CD14-positive monocyte (primary cell): ENCODE data around the gene SETBP1. TPM values are rescaled to one million over a fixed set of nuclear protein-coding genes. Genes with fewer than 3 reads are reported as not detected.

Source experiments
- DNase-seq, 3 donors: peaks; one replicate each; pipeline ENCODE4 v3.0.0-alpha.2; 2011 to 2022
- H2AFZ ChIP-seq: 2 replicates; pipeline ENCODE4 v1.6.0; 2012; ENCODE audit warnings: mild to moderate bottlenecking, low read depth, low read length, inconsistent platforms; ENCODE audit not compliant: insufficient read depth, poor library complexity, severe bottlenecking
- H3K27ac ChIP-seq, 2 donors: 1 replicate in 1 of 2; 2 replicates in 1 of 2; pipeline ENCODE4 v1.5.1; 2012 to 2013; ENCODE audit warnings: low read length in 2 of 2, control low read depth in 1 of 2, inconsistent platforms in 1 of 2, low read depth in 1 of 2, mild to moderate bottlenecking in 1 of 2
- H3K27me3 ChIP-seq, 2 donors: one replicate each; pipeline versions ENCODE4 v1.6.0 to v1.6.1; 2011 to 2013; ENCODE audit warnings: low read length in 2 of 2; ENCODE audit not compliant: control insufficient read depth in 2 of 2, insufficient read depth in 2 of 2
- H3K36me3 ChIP-seq, 2 donors: replicated peaks in 1 of 2; 1 replicate in 1 of 2; 2 replicates in 1 of 2; pipeline versions ENCODE4 v1.5.1 to v1.6.1; 2012 to 2013; ENCODE audit warnings: low read length in 2 of 2, control low read depth in 1 of 2, inconsistent platforms in 1 of 2, mild to moderate bottlenecking in 1 of 2; ENCODE audit not compliant: insufficient read depth in 2 of 2, control insufficient read depth in 1 of 2
- H3K4me1 ChIP-seq, 2 donors: 1 replicate in 1 of 2; 2 replicates in 1 of 2; pipeline versions ENCODE4 v1.5.1 to v1.6.1; 2012 to 2013; ENCODE audit warnings: low read length in 2 of 2, control low read depth in 1 of 2, inconsistent platforms in 1 of 2, mild to moderate bottlenecking in 1 of 2, moderate library complexity in 1 of 2; ENCODE audit not compliant: insufficient read depth in 2 of 2, control insufficient read depth in 1 of 2
- H3K4me2 ChIP-seq: replicated peaks from 2 replicates; pipeline ENCODE3; 2012; ENCODE audit warnings: low read length, moderate library complexity, mild to moderate bottlenecking; ENCODE audit not compliant: poor library complexity, severe bottlenecking; ENCODE audit errors: extremely low read depth
- H3K4me3 ChIP-seq, 3 experiments: fragments of 200-600 bp in 1 of 3; sonication (generic) in 1 of 3; replicated peaks in 1 of 3; 1 replicate in 2 of 3; 2 replicates in 1 of 3; pipeline ENCODE4 v1.5.1; 2011 to 2013; ENCODE audit warnings: low read length in 3 of 3, mild to moderate bottlenecking in 3 of 3, control low read depth in 2 of 3, low read depth in 2 of 3, inconsistent platforms in 1 of 3, moderate library complexity in 1 of 3
- H3K79me2 ChIP-seq: 2 replicates; pipeline ENCODE4 v1.6.0; 2012; ENCODE audit warnings: mild to moderate bottlenecking, control low read depth, inconsistent platforms, low read length, moderate library complexity; ENCODE audit not compliant: insufficient read depth
- H3K9ac ChIP-seq: 2 replicates; pipeline ENCODE4 v1.6.0; 2017; ENCODE audit warnings: low read length, mild to moderate bottlenecking; ENCODE audit not compliant: insufficient read depth, poor library complexity, severe bottlenecking
- H3K9me3 ChIP-seq, 2 donors: replicated peaks in 1 of 2; 1 replicate in 1 of 2; 2 replicates in 1 of 2; pipeline versions ENCODE4 v1.5.1 to v1.6.1; 2012 to 2013; ENCODE audit warnings: low read length in 2 of 2, control low read depth in 1 of 2; ENCODE audit not compliant: control insufficient read depth in 1 of 2, insufficient read depth in 1 of 2
- H4K20me1 ChIP-seq: 2 replicates; pipeline ENCODE4 v1.6.0; 2012; ENCODE audit warnings: mild to moderate bottlenecking, low read length, control low read depth, moderate library complexity; ENCODE audit not compliant: insufficient read depth
- H3K27ac Mint-ChIP-seq, 7 donors: one replicate each; pipeline ENCODE4 v1.8.0; 2020; ENCODE audit warnings: mild to moderate bottlenecking in 7 of 7, mixed read lengths in 7 of 7, moderate library complexity in 6 of 7, inconsistent platforms in 2 of 7
- H3K27me3 Mint-ChIP-seq, 3 donors: one replicate each; pipeline ENCODE4 v1.8.0; 2021 to 2022; ENCODE audit warnings: low read depth in 3 of 3, mild to moderate bottlenecking in 3 of 3, mixed read lengths in 3 of 3, moderate library complexity in 3 of 3, inconsistent platforms in 1 of 3
- H3K36me3 Mint-ChIP-seq, 2 donors: one replicate each; pipeline ENCODE4 v1.8.0; 2020; ENCODE audit warnings: mixed read lengths in 2 of 2, inconsistent platforms in 1 of 2, mild to moderate bottlenecking in 1 of 2
- H3K4me1 Mint-ChIP-seq: one replicate; pipeline ENCODE4 v1.8.0; 2020; ENCODE audit warnings: mild to moderate bottlenecking, mixed read lengths
- H3K4me3 Mint-ChIP-seq, 2 donors: one replicate each; pipeline ENCODE4 v1.8.0; 2020; ENCODE audit warnings: mild to moderate bottlenecking in 2 of 2, mixed read lengths in 2 of 2, moderate library complexity in 1 of 2
- H3K9me3 Mint-ChIP-seq, 7 donors: one replicate each; pipeline ENCODE4 v1.8.0; 2020 to 2022; ENCODE audit warnings: mixed read lengths in 7 of 7, mild to moderate bottlenecking in 6 of 7, moderate library complexity in 6 of 7, inconsistent platforms in 2 of 7
- CTCF ChIP-seq: fragments of 200-600 bp; IDR thresholded peaks from one replicate; pipeline ENCODE4 v1.8.0; 2022; ENCODE audit warnings: antibody characterized with exemption, mild to moderate bottlenecking
- WGBS: methylation state at CpG from one replicate; pipeline ENCODE4 v1.1.5; 2013; ENCODE audit warnings: missing lambda C conversion rate; ENCODE audit not compliant: insufficient coverage; 5-methylcytosine and 5-hydroxymethylcytosine counted together
- intact Hi-C, 2 donors: fragments of 100-400 bp; cut with micrococcal nuclease; formaldehyde crosslinking; loops; one replicate each; pipeline versions ENCODE4 v1.15.0 to v1.15.1; 2023
- polyA plus RNA-seq, 3 donors: library from polyadenylated mRNA; depleted of rRNA in 1 of 3; unstranded in 2 of 3; stranded (reverse) in 1 of 3; fragments of 300-500 nt in 2 of 3; fragments of >200 nt in 1 of 3; fragmentation: Illumina TruSeq in 2 of 3; gene quantifications; 1 replicate in 2 of 3; 2 replicates in 1 of 3; pipeline ENCODE4 v1.2.3, GENCODE V29; 2012 to 2021

The SETBP1 gene
- polyA plus RNA-seq, 3 donors: 0.01 to 1.2 TPM; not detected in 1

- no peaks in the 10 kb centered on the region for H3K27me3 ChIP-seq
- H3K9me3 Mint-ChIP-seq: peaks cover 0 to 2% (median 0%) of the 10 kb centered on the region in 7 donors
- no peaks in the 10 kb centered on the region for H3K79me2 ChIP-seq
- peak overlapping the region in 1 of 7 donors; percentile 68 for H3K27ac Mint-ChIP-seq
- intact Hi-C loops: no loop called here
- H3K4me3 ChIP-seq: no peak overlapping the region
- no peak for TF ChIP-seq CTCF
- no peak for DNase-seq
- H3K9me3 ChIP-seq: no peaks in the 10 kb centered on the region
- no peak overlapping the region for H3K9ac ChIP-seq
- H3K4me2 ChIP-seq: no peak overlapping the region
- H3K36me3 ChIP-seq: no peaks in the 10 kb centered on the region
- H3K4me3 Mint-ChIP-seq: no peak overlapping the region
- peaks cover 0 to 2% (median 2%) of the 10 kb centered on the region in 3 donors for H3K27me3 Mint-ChIP-seq
- H2AFZ ChIP-seq: no peak overlapping the region
- H3K27ac ChIP-seq: no peak overlapping the region
- no peaks in the 10 kb centered on the region for H3K4me1 ChIP-seq
- H3K4me1 Mint-ChIP-seq: peaks cover 7% of the 10 kb centered on the region
- no CpG with 5 or more reads among the region's 2 CpGs for WGBS
- H4K20me1 ChIP-seq: no peaks in the 10 kb centered on the region
- no peaks in the 10 kb centered on the region for H3K36me3 Mint-ChIP-seq
Observed at GRCh38 chr18:44959013-44959412, 278.3 kb downstream of the SETBP1 start.

- no peak for DNase-seq
- Mint-ChIP-seq H3K9me3 (peaks cover 0 to 2% (median 0%) of the 10 kb centered on the region in 7 donors), H3K36me3 (no peaks in the 10 kb centered on the region), H3K27me3 (peaks cover 0 to 2% (median 2%) of the 10 kb centered on the region in 3 donors), H3K4me3 (no peak overlapping the region), H3K4me1 (peaks cover 7% of the 10 kb centered on the region), H3K27ac (no peak overlapping the region)
- Histone ChIP-seq H3K79me2 (no peaks in the 10 kb centered on the region), H3K4me1 (no peaks in the 10 kb centered on the region), H3K27ac (no peak overlapping the region), H4K20me1 (no peaks in the 10 kb centered on the region), H3K4me3 (no peak overlapping the region), H3K4me2 (no peak overlapping the region), H3K27me3 (no peaks in the 10 kb centered on the region), H2AFZ (no peak overlapping the region), H3K36me3 (no peaks in the 10 kb centered on the region), H3K9me3 (no peaks in the 10 kb centered on the region), H3K9ac (no peak overlapping the region)
- intact Hi-C loops: no loop called here
- 100% methylated on average over 1 of the region's 2 CpGs for WGBS
- no peak for TF ChIP-seq CTCF
Observed at GRCh38 chr18:44960580-44960979, 279.9 kb downstream of the SETBP1 start.
